HepG2 (cell line): ENCODE results near the gene SCARF1. TPM values are rescaled to one million over a fixed set of nuclear protein-coding genes. Genes with fewer than 3 reads are reported as not detected.
A peak's percentile ranks its signal among the peaks of the same experiment; 100 is the strongest.

Experiments used
- CHD2 ChIP-seq: IDR thresholded peaks from 2 replicates; pipeline ENCODE4 v1.6.1; 2011; ENCODE audit warnings: low read depth, low read length, improper control_type of control experiment
- JUNB ChIP-seq: sonication (generic); formaldehyde crosslinking; IDR thresholded peaks from 2 replicates; pipeline ENCODE4 v1.8.0; 2022; ENCODE audit warnings: missing genetic modification reagents, mild to moderate bottlenecking, borderline replicate concordance
- KLF15 ChIP-seq: sonication (generic); formaldehyde crosslinking; IDR thresholded peaks from 2 replicates; pipeline ENCODE4 v1.8.1; 2023; ENCODE audit warnings: borderline replicate concordance, mild to moderate bottlenecking, inconsistent platforms, missing genetic modification reagents, mixed read lengths
- MAZ ChIP-seq, 2 experiments: sonication (generic) in 1 of 2; formaldehyde crosslinking in 1 of 2; IDR thresholded peaks; 2 replicates each; pipeline versions ENCODE4 v1.5.0 to v1.6.1; 2012 to 2020; ENCODE audit warnings: low read depth in 2 of 2, mild to moderate bottlenecking in 2 of 2, borderline replicate concordance in 1 of 2, improper control_type of control experiment in 1 of 2, low read length in 1 of 2, missing genetic modification reagents in 1 of 2, moderate library complexity in 1 of 2
- MTA3 ChIP-seq: sonication (generic); formaldehyde crosslinking; IDR thresholded peaks from 2 replicates; pipeline ENCODE4 v1.4.0; 2020; ENCODE audit warnings: missing genetic modification reagents
- PAX8 ChIP-seq: sonication (generic); formaldehyde crosslinking; IDR thresholded peaks from 2 replicates; pipeline ENCODE4 v1.8.0; 2022; ENCODE audit warnings: mild to moderate bottlenecking, missing genetic modification reagents, borderline replicate concordance
- PHF5A ChIP-seq: IDR thresholded peaks from one replicate; pipeline ENCODE4 v1.6.1; 2018; ENCODE audit warnings: low read depth, missing genetic modification reagents; ENCODE audit not compliant: unreplicated experiment
- POLR2A ChIP-seq, 2 experiments: IDR thresholded peaks; 2 replicates each; pipeline ENCODE4 v1.6.1; 2011; ENCODE audit warnings: low read depth in 2 of 2, low read length in 2 of 2, mild to moderate bottlenecking in 1 of 2, moderate library complexity in 1 of 2; ENCODE audit not compliant: insufficient read depth in 1 of 2
- SOX13 ChIP-seq, 3 experiments: fragments of 450-650 bp in 1 of 3; sonication (generic) in 1 of 3; formaldehyde crosslinking in 1 of 3; IDR thresholded peaks in 2 of 3; conservative IDR thresholded peaks in 1 of 3; 2 replicates each; pipeline versions ENCODE4 v1.5.0 to v1.6.1; 2016 to 2020; ENCODE audit warnings: antibody characterized with exemption in 1 of 3, mild to moderate bottlenecking in 1 of 3, missing compliant biosample characterization in 1 of 3, missing genetic modification reagents in 1 of 3, moderate library complexity in 1 of 3
- THYN1 ChIP-seq: sonication (generic); formaldehyde crosslinking; IDR thresholded peaks from 2 replicates; pipeline ENCODE4 v1.8.1; 2023; ENCODE audit warnings: low read depth, mild to moderate bottlenecking, moderate library complexity, missing genetic modification reagents, borderline replicate concordance
- ZC3H13 ChIP-seq: sonication (generic); formaldehyde crosslinking; IDR thresholded peaks from 2 replicates; pipeline ENCODE4 v1.8.1; 2023; ENCODE audit warnings: mild to moderate bottlenecking, missing genetic modification reagents, moderate library complexity
- ZIK1 ChIP-seq: sonication (generic); formaldehyde crosslinking; IDR thresholded peaks from 2 replicates; pipeline ENCODE4 v1.5.0; 2020; ENCODE audit warnings: mild to moderate bottlenecking, low read depth, missing genetic modification reagents, borderline replicate concordance
- ZNF569 ChIP-seq: sonication (generic); formaldehyde crosslinking; IDR thresholded peaks from 2 replicates; pipeline ENCODE4 v1.5.0; 2020; ENCODE audit warnings: mild to moderate bottlenecking, missing genetic modification reagents, moderate library complexity, borderline replicate concordance
- ZNF598 ChIP-seq: sonication (generic); formaldehyde crosslinking; IDR thresholded peaks from 2 replicates; pipeline ENCODE4 v1.5.1; 2020; ENCODE audit warnings: mild to moderate bottlenecking, missing genetic modification reagents, borderline replicate concordance
- ZSCAN22 ChIP-seq: sonication (generic); formaldehyde crosslinking; IDR thresholded peaks from 2 replicates; pipeline ENCODE4 v1.4.0; 2020; ENCODE audit warnings: mild to moderate bottlenecking, missing genetic modification reagents
- polyA plus RNA-seq, 8 experiments: library from polyadenylated mRNA; depleted of rRNA in 3 of 8; stranded (reverse) in 7 of 8; unstranded in 1 of 8; fragments of >200 nt; fragmentation: Illumina TruSeq in 4 of 8; extraction: Trizol in 4 of 8; gene quantifications; 2 replicates each; pipeline versions ENCODE4 v1.2.1 to v1.2.3, GENCODE V29; 2011 to 2016; ENCODE audit warnings: low read depth in 4 of 8, missing spikeins in 1 of 8, mixed read lengths in 1 of 8; ENCODE audit not compliant: insufficient read depth in 1 of 8
- total RNA-seq, 5 experiments: library from RNA; depleted of rRNA; stranded (reverse); fragments of >200 nt; fragmentation: Illumina TruSeq; extraction: Trizol; gene quantifications; 2 replicates each; pipeline ENCODE4 v1.2.3, GENCODE V29; 2016; ENCODE audit warnings: low read depth in 1 of 5
- TF ChIP-seq, protein P1 (sequence below): sonication (generic); formaldehyde crosslinking; IDR thresholded peaks from 2 replicates; pipeline ENCODE4 v1.5.0; 2020; ENCODE audit warnings: missing genetic modification reagents, mild to moderate bottlenecking, borderline replicate concordance
- TF ChIP-seq, protein P2 (sequence below): sonication (generic); formaldehyde crosslinking; IDR thresholded peaks from 2 replicates; pipeline ENCODE4 v1.8.1; 2022; ENCODE audit warnings: mild to moderate bottlenecking, missing genetic modification reagents
- TF ChIP-seq, protein P3 (sequence below): sonication (generic); formaldehyde crosslinking; IDR thresholded peaks from 2 replicates; pipeline ENCODE4 v1.4.0; 2020; ENCODE audit warnings: missing genetic modification reagents, borderline replicate concordance
- TF ChIP-seq, protein P4 (sequence below): sonication (generic); formaldehyde crosslinking; IDR thresholded peaks from 2 replicates; pipeline ENCODE4 v1.4.0; 2020; ENCODE audit warnings: mild to moderate bottlenecking, missing genetic modification reagents, borderline replicate concordance

The SCARF1 gene
- total and polyA plus RNA-seq, 2 of the 13 experiments (the other 11 are each of a cell fraction or from before 2014, with no cell fraction given), result 0.24 to 0.71 TPM

DNA sequence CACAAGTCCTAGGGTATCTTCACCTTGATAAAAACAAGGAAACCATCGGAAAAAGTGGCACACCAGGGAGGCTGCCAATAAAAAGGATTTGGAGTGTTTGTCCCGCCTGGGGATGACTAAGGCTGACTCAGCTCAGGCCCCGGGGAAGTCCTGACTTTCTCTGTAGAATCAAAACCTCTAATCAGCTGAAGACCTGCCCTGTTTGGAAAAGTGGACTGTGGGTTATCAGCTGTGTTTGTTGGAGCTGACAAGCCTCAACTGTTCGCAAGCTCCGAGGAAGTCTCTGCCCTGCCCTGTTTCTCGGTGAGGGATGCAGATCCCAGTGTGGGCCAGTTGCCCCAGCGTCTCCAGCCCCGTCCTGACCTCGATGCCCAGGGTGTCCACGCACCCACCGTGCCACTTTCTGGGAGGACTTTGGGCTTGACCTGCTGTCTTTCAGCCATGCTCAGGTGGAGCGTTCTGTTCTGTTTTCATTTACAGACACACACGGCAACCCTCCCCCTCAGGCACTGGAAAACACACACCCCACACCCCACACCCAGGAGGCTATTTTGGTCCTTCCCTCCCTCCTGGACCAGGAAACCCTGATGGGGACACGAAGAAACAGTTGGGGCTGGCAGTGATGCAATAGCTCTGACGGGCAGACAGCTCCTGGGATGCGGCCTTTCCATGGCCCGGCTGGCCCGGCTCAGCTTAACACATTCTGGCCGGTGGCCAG is 55.3 kb downstream of the SCARF1 start (continued):
- no peak for TF ChIP-seq ZC3H13 (CRISPR knock-in tag)
- no peak for TF ChIP-seq ZIK1 (CRISPR knock-in tag)
- no peak for TF ChIP-seq ZNF598 (CRISPR knock-in tag)
- no peak for TF ChIP-seq THYN1 (CRISPR knock-in tag)
- no peak for TF ChIP-seq CHD2
- TF ChIP-seq, protein P1, sequence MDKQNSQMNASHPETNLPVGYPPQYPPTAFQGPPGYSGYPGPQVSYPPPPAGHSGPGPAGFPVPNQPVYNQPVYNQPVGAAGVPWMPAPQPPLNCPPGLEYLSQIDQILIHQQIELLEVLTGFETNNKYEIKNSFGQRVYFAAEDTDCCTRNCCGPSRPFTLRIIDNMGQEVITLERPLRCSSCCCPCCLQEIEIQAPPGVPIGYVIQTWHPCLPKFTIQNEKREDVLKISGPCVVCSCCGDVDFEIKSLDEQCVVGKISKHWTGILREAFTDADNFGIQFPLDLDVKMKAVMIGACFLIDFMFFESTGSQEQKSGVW (CRISPR knock-in tag), result no peak
- TF ChIP-seq, protein P2, sequence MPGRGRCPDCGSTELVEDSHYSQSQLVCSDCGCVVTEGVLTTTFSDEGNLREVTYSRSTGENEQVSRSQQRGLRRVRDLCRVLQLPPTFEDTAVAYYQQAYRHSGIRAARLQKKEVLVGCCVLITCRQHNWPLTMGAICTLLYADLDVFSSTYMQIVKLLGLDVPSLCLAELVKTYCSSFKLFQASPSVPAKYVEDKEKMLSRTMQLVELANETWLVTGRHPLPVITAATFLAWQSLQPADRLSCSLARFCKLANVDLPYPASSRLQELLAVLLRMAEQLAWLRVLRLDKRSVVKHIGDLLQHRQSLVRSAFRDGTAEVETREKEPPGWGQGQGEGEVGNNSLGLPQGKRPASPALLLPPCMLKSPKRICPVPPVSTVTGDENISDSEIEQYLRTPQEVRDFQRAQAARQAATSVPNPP, result no peak
- no peak for TF ChIP-seq JUNB
- TF ChIP-seq ZNF569, result no peak
- TF ChIP-seq SOX13 (IDR thresholded peaks at IDR 0.05), result no peak
- TF ChIP-seq SOX13 (CRISPR knock-in tag; conservative IDR thresholded peaks at IDR 0.05 in 1 of 2, IDR thresholded peaks at IDR 0.05 in 1 of 2), result 0 out of 4 replicates have a peak, but pooled peaks of 1 of the 2 experiments have one; percentile 14
- TF ChIP-seq PAX8 (CRISPR knock-in tag), result no peak
- TF ChIP-seq MTA3 (CRISPR knock-in tag), result no peak
- no peak for TF ChIP-seq MAZ (IDR thresholded peaks at IDR 0.05; ENCODE audit: borderline replicate concordance, low read depth, low read length)
- no peak for TF ChIP-seq MAZ (CRISPR knock-in tag; IDR thresholded peaks at IDR 0.05; ENCODE audit: low read depth)
- no peak for TF ChIP-seq POLR2A (IDR thresholded peaks at IDR 0.05; ENCODE audit: insufficient read depth in 1 of 2, low read depth in 2 of 2, low read length in 2 of 2)
- TF ChIP-seq, protein P3, sequence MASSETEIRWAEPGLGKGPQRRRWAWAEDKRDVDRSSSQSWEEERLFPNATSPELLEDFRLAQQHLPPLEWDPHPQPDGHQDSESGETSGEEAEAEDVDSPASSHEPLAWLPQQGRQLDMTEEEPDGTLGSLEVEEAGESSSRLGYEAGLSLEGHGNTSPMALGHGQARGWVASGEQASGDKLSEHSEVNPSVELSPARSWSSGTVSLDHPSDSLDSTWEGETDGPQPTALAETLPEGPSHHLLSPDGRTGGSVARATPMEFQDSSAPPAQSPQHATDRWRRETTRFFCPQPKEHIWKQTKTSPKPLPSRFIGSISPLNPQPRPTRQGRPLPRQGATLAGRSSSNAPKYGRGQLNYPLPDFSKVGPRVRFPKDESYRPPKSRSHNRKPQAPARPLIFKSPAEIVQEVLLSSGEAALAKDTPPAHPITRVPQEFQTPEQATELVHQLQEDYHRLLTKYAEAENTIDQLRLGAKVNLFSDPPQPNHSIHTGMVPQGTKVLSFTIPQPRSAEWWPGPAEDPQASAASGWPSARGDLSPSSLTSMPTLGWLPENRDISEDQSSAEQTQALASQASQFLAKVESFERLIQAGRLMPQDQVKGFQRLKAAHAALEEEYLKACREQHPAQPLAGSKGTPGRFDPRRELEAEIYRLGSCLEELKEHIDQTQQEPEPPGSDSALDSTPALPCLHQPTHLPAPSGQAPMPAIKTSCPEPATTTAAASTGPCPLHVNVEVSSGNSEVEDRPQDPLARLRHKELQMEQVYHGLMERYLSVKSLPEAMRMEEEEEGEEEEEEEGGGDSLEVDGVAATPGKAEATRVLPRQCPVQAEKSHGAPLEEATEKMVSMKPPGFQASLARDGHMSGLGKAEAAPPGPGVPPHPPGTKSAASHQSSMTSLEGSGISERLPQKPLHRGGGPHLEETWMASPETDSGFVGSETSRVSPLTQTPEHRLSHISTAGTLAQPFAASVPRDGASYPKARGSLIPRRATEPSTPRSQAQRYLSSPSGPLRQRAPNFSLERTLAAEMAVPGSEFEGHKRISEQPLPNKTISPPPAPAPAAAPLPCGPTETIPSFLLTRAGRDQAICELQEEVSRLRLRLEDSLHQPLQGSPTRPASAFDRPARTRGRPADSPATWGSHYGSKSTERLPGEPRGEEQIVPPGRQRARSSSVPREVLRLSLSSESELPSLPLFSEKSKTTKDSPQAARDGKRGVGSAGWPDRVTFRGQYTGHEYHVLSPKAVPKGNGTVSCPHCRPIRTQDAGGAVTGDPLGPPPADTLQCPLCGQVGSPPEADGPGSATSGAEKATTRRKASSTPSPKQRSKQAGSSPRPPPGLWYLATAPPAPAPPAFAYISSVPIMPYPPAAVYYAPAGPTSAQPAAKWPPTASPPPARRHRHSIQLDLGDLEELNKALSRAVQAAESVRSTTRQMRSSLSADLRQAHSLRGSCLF (CRISPR knock-in tag), result no peak
- no peak for TF ChIP-seq KLF15 (CRISPR knock-in tag)
- TF ChIP-seq PHF5A (CRISPR knock-in tag), result no peak
- TF ChIP-seq, protein P4, sequence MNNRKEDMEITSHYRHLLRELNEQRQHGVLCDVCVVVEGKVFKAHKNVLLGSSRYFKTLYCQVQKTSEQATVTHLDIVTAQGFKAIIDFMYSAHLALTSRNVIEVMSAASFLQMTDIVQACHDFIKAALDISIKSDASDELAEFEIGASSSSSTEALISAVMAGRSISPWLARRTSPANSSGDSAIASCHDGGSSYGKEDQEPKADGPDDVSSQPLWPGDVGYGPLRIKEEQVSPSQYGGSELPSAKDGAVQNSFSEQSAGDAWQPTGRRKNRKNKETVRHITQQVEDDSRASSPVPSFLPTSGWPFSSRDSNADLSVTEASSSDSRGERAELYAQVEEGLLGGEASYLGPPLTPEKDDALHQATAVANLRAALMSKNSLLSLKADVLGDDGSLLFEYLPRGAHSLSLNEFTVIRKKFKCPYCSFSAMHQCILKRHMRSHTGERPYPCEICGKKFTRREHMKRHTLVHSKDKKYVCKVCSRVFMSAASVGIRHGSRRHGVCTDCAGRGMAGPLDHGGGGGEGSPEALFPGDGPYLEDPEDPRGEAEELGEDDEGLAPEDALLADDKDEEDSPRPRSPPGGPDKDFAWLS, result no peak
- TF ChIP-seq ZSCAN22 (CRISPR knock-in tag), result no peak
